Duodenal mucosa (tissue), 2 donors: ENCODE results near the gene ATP23.

Source experiments
- H3K27ac ChIP-seq: one replicate; pipeline ENCODE4 v1.7.0; 2013; ENCODE audit warnings: low read depth, low read length
- H3K27me3 ChIP-seq, 2 donors: one replicate each; pipeline ENCODE4 v1.7.0; 2013; ENCODE audit warnings: low read length in 2 of 2, control low read depth in 1 of 2; ENCODE audit not compliant: insufficient read depth in 2 of 2, control insufficient read depth in 1 of 2
- H3K36me3 ChIP-seq, 2 donors: one replicate each; pipeline ENCODE4 v1.7.0; 2013; ENCODE audit warnings: low read length in 2 of 2, control low read depth in 1 of 2; ENCODE audit not compliant: insufficient read depth in 2 of 2, control insufficient read depth in 1 of 2
- H3K4me1 ChIP-seq, 2 donors: one replicate each; pipeline ENCODE4 v1.7.0; 2013; ENCODE audit warnings: low read length in 2 of 2, control low read depth in 1 of 2; ENCODE audit not compliant: insufficient read depth in 2 of 2, control insufficient read depth in 1 of 2
- H3K4me3 ChIP-seq, 2 donors: one replicate each; pipeline ENCODE4 v1.7.0; 2013; ENCODE audit warnings: low read length in 2 of 2, low read depth in 1 of 2
- H3K9ac ChIP-seq, 2 donors: one replicate each; pipeline ENCODE4 v1.7.0; 2013; ENCODE audit warnings: low read length in 2 of 2, low read depth in 1 of 2
- H3K9me3 ChIP-seq, 2 donors: one replicate each; pipeline ENCODE4 v1.7.0; 2013; ENCODE audit warnings: low read length in 2 of 2, control low read depth in 1 of 2; ENCODE audit not compliant: control insufficient read depth in 1 of 2

Gene ATP23, protein sequence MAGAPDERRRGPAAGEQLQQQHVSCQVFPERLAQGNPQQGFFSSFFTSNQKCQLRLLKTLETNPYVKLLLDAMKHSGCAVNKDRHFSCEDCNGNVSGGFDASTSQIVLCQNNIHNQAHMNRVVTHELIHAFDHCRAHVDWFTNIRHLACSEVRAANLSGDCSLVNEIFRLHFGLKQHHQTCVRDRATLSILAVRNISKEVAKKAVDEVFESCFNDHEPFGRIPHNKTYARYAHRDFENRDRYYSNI

GRCh38 chr12:57941165-57941894, at the start of gene ATP23:
Gene ATP23 (plus strand): TSS chr12:57941567. CDS start chr12:57941702, 135 bp downstream.
- peaks cover 9 to 16% of the 10 kb centered on the region in 2 donors for H3K4me1 ChIP-seq
- H3K9me3 ChIP-seq, result no peaks in the 10 kb centered on the region
- peak within 1 kb of the TSS; percentile 79 to 84 for H3K9ac ChIP-seq
- no peaks in the 10 kb centered on the region for H3K27me3 ChIP-seq
- H3K36me3 ChIP-seq, result no peaks in the 10 kb centered on the region
- peak within 1 kb of the TSS; percentile 90 for H3K27ac ChIP-seq
- peak within 1 kb of the TSS; percentile 85 to 94 for H3K4me3 ChIP-seq

GRCh38 chr12:57892232-57892972, 49.0 kb upstream of the ATP23 start:
- Histone ChIP-seq H3K4me1 (peaks cover 74 to 78% of the 10 kb centered on the region in 2 donors), H3K27ac (peak overlapping the region; percentile 86), H3K27me3 (no peaks in the 10 kb centered on the region), H3K36me3 (no peaks in the 10 kb centered on the region), H3K4me3 (no peak overlapping the region), H3K9me3 (no peaks in the 10 kb centered on the region), H3K9ac (no peak overlapping the region)

DNA sequence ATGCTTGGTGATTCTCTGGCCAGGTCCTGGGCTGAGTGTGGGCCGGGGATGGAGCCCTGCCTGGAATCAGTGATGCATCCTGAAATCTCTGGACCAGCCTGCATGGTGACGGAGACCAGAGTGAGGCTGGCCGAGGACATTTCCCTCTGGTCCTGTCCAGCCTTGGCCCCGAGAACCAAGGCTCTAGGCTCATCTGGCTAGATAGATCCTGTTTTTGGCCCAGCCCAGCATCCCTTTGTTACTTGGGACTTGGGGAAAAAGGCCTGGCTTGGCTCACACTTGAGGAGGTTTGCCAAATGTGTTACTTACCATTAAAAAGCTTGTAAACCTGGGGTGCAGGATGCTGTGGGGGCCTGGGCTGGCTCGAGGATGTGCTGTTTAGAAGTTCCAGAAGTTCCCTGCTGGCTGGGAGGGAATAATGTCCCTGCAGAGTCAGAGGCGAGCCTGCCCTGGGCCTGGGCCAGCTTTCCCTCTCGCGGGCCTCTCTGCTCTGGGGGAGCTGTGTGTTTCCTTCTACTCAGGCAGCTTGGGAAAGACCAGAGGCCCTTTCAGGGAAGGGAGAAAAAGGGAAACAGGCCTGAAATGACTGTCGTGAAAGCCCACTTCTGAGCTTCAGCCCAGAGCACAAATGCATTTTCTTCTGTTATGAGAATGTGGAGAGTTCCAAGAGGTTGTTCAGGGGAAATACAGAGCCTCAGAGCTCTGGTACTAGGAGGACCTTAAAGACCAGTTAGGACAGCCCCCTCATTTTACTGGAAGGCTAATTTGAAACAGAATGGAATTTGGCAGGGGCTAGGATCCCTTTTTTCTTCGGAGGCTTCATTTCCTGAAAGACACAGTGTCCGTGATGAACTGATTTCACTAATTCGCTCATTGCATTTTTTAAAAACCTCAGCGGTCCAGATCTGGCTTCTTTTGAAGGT, 47.7 kb upstream of the ATP23 start:
- H3K9ac ChIP-seq, result peak overlapping the region in 1 of 2 donors; percentile 52
- H3K9me3 ChIP-seq, result no peaks in the 10 kb centered on the region
- H3K27ac ChIP-seq, result peak overlapping the region; percentile 86
- H3K4me1 ChIP-seq, result peaks cover 75 to 80% of the 10 kb centered on the region in 2 donors
- H3K27me3 ChIP-seq, result no peaks in the 10 kb centered on the region
- no peak overlapping the region for H3K4me3 ChIP-seq
- H3K36me3 ChIP-seq, result no peaks in the 10 kb centered on the region

DNA sequence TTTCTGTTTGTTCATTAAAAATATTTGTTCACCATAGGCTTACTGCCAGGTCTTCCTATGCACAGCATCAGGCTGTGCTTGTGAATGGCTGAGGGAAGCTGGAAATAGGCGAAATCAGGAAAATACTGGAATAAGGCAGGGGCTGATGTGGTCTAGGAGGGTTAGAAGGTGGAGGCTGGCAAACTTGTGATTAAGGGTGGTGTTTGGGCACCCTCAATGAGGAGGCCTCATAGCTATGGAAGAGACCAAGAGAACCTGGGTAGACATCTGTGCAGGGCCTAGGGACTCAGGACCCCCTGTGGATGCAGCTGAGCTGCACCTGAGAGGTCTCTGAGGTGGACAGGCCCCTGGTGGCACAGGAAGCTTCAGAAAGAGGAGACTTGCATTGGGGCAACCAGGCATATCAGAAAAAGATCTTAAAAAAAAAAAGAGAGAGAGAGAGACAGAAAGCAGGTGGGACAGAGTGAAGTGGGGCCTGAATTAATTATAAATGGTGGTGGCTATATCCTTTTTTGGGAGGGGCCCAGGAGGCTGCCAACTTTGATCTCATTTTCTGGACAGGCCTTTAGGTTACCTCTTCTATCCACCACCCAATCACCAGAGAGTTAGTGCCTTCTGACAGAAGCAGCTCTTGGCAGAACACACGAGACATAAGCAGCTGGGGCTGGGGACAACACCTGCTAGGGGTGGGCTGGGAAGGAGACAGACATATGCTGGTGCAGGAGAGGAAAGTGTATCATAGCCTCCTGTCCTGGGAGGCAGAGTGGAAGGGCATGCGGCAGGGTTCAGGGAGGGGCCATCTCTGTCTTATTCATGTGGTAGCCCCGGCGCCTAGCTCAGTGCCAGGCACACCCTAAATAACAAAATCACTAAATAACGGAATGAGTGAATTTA, 46.7 kb upstream of the ATP23 start:
- Histone ChIP-seq H3K27ac (peak overlapping the region; percentile 86), H3K4me3 (peak overlapping the region in 1 of 2 donors; percentile 37), H3K9ac (peak overlapping the region in 1 of 2 donors; percentile 58), H3K4me1 (peaks cover 66 to 78% of the 10 kb centered on the region in 2 donors), H3K9me3 (no peaks in the 10 kb centered on the region), H3K27me3 (no peaks in the 10 kb centered on the region), H3K36me3 (no peaks in the 10 kb centered on the region)

DNA sequence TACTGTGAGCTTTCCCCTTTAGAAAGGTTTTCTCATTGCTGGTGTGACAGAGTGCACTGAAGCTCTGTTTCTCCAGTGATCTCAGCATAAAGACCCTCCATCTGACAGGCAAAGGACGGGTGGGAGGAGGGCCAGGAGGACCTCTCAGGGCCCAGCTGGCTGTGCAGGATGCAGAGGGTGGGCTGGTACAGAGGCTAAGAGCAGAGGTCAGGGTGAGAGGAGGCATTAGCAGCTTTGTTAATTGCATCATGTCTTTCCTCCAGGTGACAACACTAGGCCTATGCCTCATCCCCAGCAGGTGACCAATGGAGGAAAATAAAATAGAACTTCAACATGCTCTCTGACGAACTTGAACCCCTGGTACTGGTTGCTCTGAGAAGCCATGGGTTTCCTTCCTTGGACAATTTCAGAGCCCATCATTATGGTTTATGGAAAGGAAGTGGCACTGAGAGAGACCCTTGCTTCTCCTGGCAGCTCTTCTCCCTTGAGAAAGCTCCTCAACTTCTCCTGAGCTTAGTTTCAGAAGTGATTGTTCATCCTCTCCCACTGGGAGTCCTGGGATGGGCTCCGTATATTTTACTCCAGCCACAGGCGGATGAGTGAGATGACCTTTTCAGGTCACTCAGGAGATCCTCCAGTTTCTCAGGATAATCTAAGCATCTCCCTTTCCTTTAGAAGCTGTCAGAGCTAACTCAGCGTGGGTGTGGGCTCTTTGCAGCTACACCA, 45.8 kb upstream of the ATP23 start:
- no peaks in the 10 kb centered on the region for H3K9me3 ChIP-seq
- peaks cover 60 to 72% of the 10 kb centered on the region in 2 donors for H3K4me1 ChIP-seq
- peak overlapping the region in 1 of 2 donors; percentile 71 for H3K4me3 ChIP-seq
- H3K36me3 ChIP-seq, result no peaks in the 10 kb centered on the region
- H3K27me3 ChIP-seq, result no peaks in the 10 kb centered on the region
- peak overlapping the region; percentile 52 to 53 for H3K9ac ChIP-seq
- H3K27ac ChIP-seq, result peak overlapping the region; percentile 86

GRCh38 chr12:57896115-57896433, 45.3 kb upstream of the ATP23 start:
- H3K27me3 ChIP-seq, result no peaks in the 10 kb centered on the region
- H3K9ac ChIP-seq, result peak overlapping the region; percentile 52 to 53
- peaks cover 60 to 72% of the 10 kb centered on the region in 2 donors for H3K4me1 ChIP-seq
- no peaks in the 10 kb centered on the region for H3K9me3 ChIP-seq
- peak overlapping the region; percentile 86 for H3K27ac ChIP-seq
- H3K4me3 ChIP-seq, result peak overlapping the region; percentile 63 to 71
- no peaks in the 10 kb centered on the region for H3K36me3 ChIP-seq

DNA sequence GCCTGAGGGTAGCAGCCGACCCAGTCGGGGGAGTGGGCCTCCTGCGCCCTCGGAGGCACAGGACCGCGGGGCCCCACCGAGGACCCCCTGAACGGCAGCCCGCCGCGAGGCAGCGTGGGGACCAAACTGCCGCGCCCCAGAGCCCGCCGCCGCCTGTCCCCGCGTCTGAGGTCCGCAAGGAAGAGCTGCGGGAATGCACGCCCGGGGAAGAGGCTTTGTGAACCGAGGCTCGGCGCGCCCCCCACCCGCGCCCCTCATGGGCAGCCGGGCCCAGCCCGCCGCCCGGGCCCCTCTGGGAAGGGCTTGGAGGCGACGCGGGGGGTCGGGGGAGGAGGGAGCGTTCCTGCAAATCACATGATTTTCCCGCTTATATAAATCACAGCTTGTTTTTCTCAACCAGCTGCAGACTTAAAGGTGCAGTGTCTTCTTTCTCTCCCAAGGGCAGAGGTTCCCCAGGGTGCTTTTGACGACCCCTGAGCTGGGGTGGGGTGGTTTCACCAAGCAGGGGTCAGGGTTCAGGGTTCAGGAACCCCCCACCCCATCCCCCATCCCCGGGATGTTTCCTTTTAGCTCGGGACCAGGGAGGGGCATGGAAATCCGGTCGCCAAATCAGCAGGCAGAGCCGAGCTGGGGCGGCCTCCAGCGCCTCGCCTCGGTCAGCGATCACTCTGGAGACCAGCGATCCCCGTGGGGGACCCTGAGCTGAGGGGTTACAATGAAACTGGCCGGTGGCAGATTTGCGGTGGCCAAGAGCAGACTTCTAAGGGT, 44.7 kb upstream of the ATP23 start:
- H3K36me3 ChIP-seq, result no peaks in the 10 kb centered on the region
- peak overlapping the region; percentile 63 to 71 for H3K4me3 ChIP-seq
- H3K9ac ChIP-seq, result peak overlapping the region; percentile 52 to 53
- H3K4me1 ChIP-seq, result peaks cover 60 to 72% of the 10 kb centered on the region in 2 donors
- H3K27ac ChIP-seq, result peak overlapping the region; percentile 86
- no peaks in the 10 kb centered on the region for H3K9me3 ChIP-seq
- H3K27me3 ChIP-seq, result no peaks in the 10 kb centered on the region

DNA sequence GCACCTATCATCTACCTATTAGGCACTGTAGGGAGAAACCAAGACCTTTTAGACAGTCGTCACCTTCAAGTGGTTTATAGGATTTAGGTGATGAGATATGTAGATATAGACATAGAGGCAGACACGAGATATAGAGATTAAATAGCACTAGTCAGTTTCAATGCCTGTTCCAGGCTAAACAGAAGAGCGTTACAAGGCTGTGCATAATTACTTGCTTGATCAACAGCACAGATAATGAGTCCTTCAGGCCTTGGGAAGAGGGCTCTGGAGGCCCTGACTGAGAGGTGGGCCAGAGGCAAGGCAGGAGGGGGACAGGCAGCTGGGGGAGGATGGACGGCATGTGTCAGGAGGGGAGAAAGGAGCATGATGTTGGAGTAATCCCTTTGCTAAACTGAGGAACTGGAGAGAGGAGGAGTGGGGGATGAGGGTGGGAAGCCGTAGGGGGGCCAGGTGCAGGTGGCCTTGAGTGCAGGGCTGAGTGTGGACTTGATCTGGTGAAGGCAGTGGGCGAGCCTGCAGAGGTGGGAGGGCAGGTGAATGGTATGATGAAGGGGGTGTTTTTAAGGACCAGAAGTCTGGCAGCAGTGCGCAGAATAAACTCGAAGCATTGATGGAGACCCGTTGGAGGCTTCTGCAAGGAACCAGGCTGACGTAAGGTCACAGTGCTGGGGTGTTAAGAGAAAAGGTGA, 43.9 kb upstream of the ATP23 start:
- no peaks in the 10 kb centered on the region for H3K36me3 ChIP-seq
- H3K9ac ChIP-seq, result peak overlapping the region; percentile 52 to 53
- peak overlapping the region; percentile 86 for H3K27ac ChIP-seq
- peaks cover 54 to 65% of the 10 kb centered on the region in 2 donors for H3K4me1 ChIP-seq
- H3K4me3 ChIP-seq, result peak overlapping the region; percentile 63 to 71
- no peaks in the 10 kb centered on the region for H3K27me3 ChIP-seq
- no peaks in the 10 kb centered on the region for H3K9me3 ChIP-seq
